ENCODE data around the gene CBX2. TPM values are rescaled to one million over a fixed set of nuclear protein-coding genes. Genes with fewer than 3 reads are reported as not detected.

The CBX2 gene
- total and polyA plus RNA-seq, 8 donors, result 2.6 to 33.8 (median 24.7) TPM

- TF ChIP-seq CTCF (IDR thresholded peaks at IDR 0.05), result no peak
- H3K9me3 ChIP-seq, result no peaks in the 10 kb centered on the region
- H3K4me1 ChIP-seq, result no peaks in the 10 kb centered on the region
- ATAC-seq (no peak), DNase-seq (peak in 1 of 4 donors; percentile 66)
- H3K4me3 ChIP-seq, result no peak overlapping the region
- intact Hi-C loops (cut with DNase I), result no loop called here
- peaks cover 44 to 88% of the 10 kb centered on the region in 2 donors for H3K27me3 ChIP-seq
- H3K36me3 ChIP-seq, result no peaks in the 10 kb centered on the region
- no peak overlapping the region for H3K27ac ChIP-seq
Measured at GRCh38 chr17:79748295-79749099, 29.5 kb upstream of the CBX2 start.

GRCh38 chr17:79749156-79749815 lies 28.7 kb upstream of the CBX2 start:
- H3K4me1 ChIP-seq, result no peaks in the 10 kb centered on the region
- H3K36me3 ChIP-seq, result no peaks in the 10 kb centered on the region
- no peaks in the 10 kb centered on the region for H3K9me3 ChIP-seq
- intact Hi-C loops (cut with DNase I), result no loop called here
- H3K27me3 ChIP-seq, result peaks cover 44 to 94% of the 10 kb centered on the region in 2 donors
- no peak overlapping the region for H3K4me3 ChIP-seq
- H3K27ac ChIP-seq, result no peak overlapping the region
- TF ChIP-seq CTCF (IDR thresholded peaks at IDR 0.05), result no peak
- ATAC-seq, result no peak
- no peak for DNase-seq

GRCh38 chr17:79749958-79750357 lies 28.0 kb upstream of the CBX2 start:
- Histone ChIP-seq H3K27ac (no peak overlapping the region), H3K9me3 (no peaks in the 10 kb centered on the region), H3K36me3 (no peaks in the 10 kb centered on the region), H3K27me3 (peaks cover 44 to 98% of the 10 kb centered on the region in 2 donors), H3K4me1 (no peaks in the 10 kb centered on the region), H3K4me3 (no peak overlapping the region)
- DNase-seq, result peak in 1 of 4 donors; percentile 3
- no peak for TF ChIP-seq CTCF (IDR thresholded peaks at IDR 0.05)
- intact Hi-C loops (cut with DNase I), result no loop called here
- no peak for ATAC-seq

- DNase-seq, result peak in 1 of 4 donors; percentile 2
- no peak overlapping the region for H3K4me3 ChIP-seq
- no peaks in the 10 kb centered on the region for H3K36me3 ChIP-seq
- peaks cover 44 to 92% of the 10 kb centered on the region in 2 donors for H3K27me3 ChIP-seq
- no peak for TF ChIP-seq CTCF (IDR thresholded peaks at IDR 0.05)
- no peak for ATAC-seq
- H3K4me1 ChIP-seq, result no peaks in the 10 kb centered on the region
- no peaks in the 10 kb centered on the region for H3K9me3 ChIP-seq
- intact Hi-C loops (cut with DNase I), result no loop called here
- H3K27ac ChIP-seq, result no peak overlapping the region
Measured at GRCh38 chr17:79750650-79751545, 27.1 kb upstream of the CBX2 start.

Data from left lung (tissue), 10 donors.